Panc1 (cell line): ENCODE measurements around the gene KAZN. TPM values are rescaled to one million over a fixed set of nuclear protein-coding genes. Genes with fewer than 3 reads are reported as not detected.

Source experiments
- ATAC-seq: fragments of 200-7000 bp; cut with Tn5 transposase; 2 replicates; pipeline ENCODE4 v1.9.1; 2020; ENCODE audit warnings: mild to moderate bottlenecking, moderate library complexity
- BruUV-seq: library from RNA; stranded (reverse); fragments of 400-500 nt; replicated peaks from 2 replicates; lab custom pipeline; 2021; lab: Mats Ljungman, UMichigan
- CTCF ChIA-PET: fragments of 300-600 bp; sonication (Branson Sonifier 250); formaldehyde crosslinking; loops from one replicate; lab custom pipeline; 2022; ENCODE audit warnings: antibody characterized with exemption; lab: Charles Lee
- POLR2A ChIA-PET: fragments of 300-600 bp; sonication (Branson Sonifier 250); formaldehyde crosslinking; loops from one replicate; lab custom pipeline; 2022; ENCODE audit warnings: antibody characterized with exemption; lab: Charles Lee
- DNase-seq: peaks from one replicate; pipeline ENCODE4 v3.0.0-alpha.2; 2010; ENCODE audit warnings: low read depth, low spot score
- H3K27ac ChIP-seq: 2 replicates; pipeline ENCODE4 v1.5.1; 2011; ENCODE audit warnings: mild to moderate bottlenecking, low read length, inconsistent platforms
- H3K27me3 ChIP-seq: fragments of 200-500 bp; sonication (Bioruptor generic); 2 replicates; pipeline ENCODE4 v1.6.0; 2014; ENCODE audit warnings: low read length, inconsistent platforms; ENCODE audit not compliant: control insufficient read depth, insufficient read depth
- H3K36me3 ChIP-seq: fragments of 200-500 bp; sonication (Bioruptor generic); 2 replicates; pipeline ENCODE4 v1.5.1; 2014; ENCODE audit warnings: inconsistent platforms, mild to moderate bottlenecking, low read length, moderate library complexity; ENCODE audit not compliant: control insufficient read depth, insufficient read depth
- H3K4me1 ChIP-seq: 2 replicates; pipeline ENCODE4 v1.5.1; 2011; ENCODE audit warnings: inconsistent platforms, mild to moderate bottlenecking, low read length, moderate library complexity; ENCODE audit not compliant: control insufficient read depth, insufficient read depth
- H3K4me3 ChIP-seq, 2 experiments: 2 replicates each; pipeline ENCODE4 v1.5.1; 2011 to 2012; ENCODE audit warnings: low read depth in 2 of 2, low read length in 2 of 2, mild to moderate bottlenecking in 2 of 2, inconsistent platforms in 1 of 2, moderate library complexity in 1 of 2
- H3K9me3 ChIP-seq: fragments of 200-500 bp; sonication (Bioruptor generic); 2 replicates; pipeline ENCODE4 v1.5.1; 2014; ENCODE audit warnings: low read depth, mild to moderate bottlenecking, inconsistent platforms, low read length, moderate library complexity; ENCODE audit not compliant: control insufficient read depth, insufficient read depth
- POLR2AphosphoS5 ChIP-seq: IDR thresholded peaks from 2 replicates; pipeline ENCODE4 v1.6.1; 2012; ENCODE audit warnings: mild to moderate bottlenecking, low read depth, low read length, moderate library complexity
- SIN3A ChIP-seq: IDR thresholded peaks from 2 replicates; pipeline ENCODE4 v1.6.1; 2012; ENCODE audit warnings: low read depth, mild to moderate bottlenecking, low read length, moderate library complexity, borderline replicate concordance; ENCODE audit not compliant: insufficient read depth
- TCF7L2 ChIP-seq: IDR thresholded peaks from 2 replicates; pipeline ENCODE4 v1.6.1; 2011; ENCODE audit warnings: mild to moderate bottlenecking, low read depth, low read length, inconsistent platforms
- in situ Hi-C: cut with HindIII; loops from 2 replicates; pipeline ENCODE4 v1.10.0; 2016; ENCODE audit warnings: low sequenced_read_pairs, low pct_unique_long_range_greater_than_20kb
- intact Hi-C: fragments of 100-400 bp; cut with micrococcal nuclease; formaldehyde crosslinking; loops from one replicate; pipeline ENCODE4 v1.10.0; 2022; ENCODE audit not compliant: unreplicated experiment
- total RNA-seq: library from RNA; stranded (reverse); gene quantifications from one replicate; pipeline ENCODE4 v1.2.1, GENCODE V29; 2021; ENCODE audit not compliant: unreplicated experiment
- TF ChIP-seq, protein P1 (sequence below): fragments of 450-650 bp; IDR thresholded peaks from 2 replicates; pipeline ENCODE4 v1.5.1; 2017; ENCODE audit warnings: mild to moderate bottlenecking
- TF ChIP-seq, protein P2 (sequence below), 2 experiments: IDR thresholded peaks; 2 replicates each; pipeline ENCODE4 v1.6.1; 2011 to 2012; ENCODE audit warnings: low read depth in 2 of 2, control low read depth in 1 of 2, low read length in 1 of 2, mild to moderate bottlenecking in 1 of 2, moderate library complexity in 1 of 2; ENCODE audit not compliant: insufficient read depth in 1 of 2

KAZN gene
- total RNA-seq, 1 experiment from 2014 or later: 6.6 TPM

GRCh38 chr1:14600405-14601112 is 2.1 kb downstream of the KAZN start:
- H3K36me3 ChIP-seq: no peaks in the 10 kb centered on the region
- peaks cover 42% of the 10 kb centered on the region for H3K27me3 ChIP-seq
- ATAC-seq (no peak), DNase-seq (no peak)
- TF ChIP-seq SIN3A (no peak), TCF7L2 (no peak), POLR2AphosphoS5 (no peak)
- ChIA-PET POLR2A (no interaction called here), CTCF (interaction anchor here (0.7 kb wide), 1 partner anchor 31 kb away, joined by 3 read pairs; no protein-coding TSS in a partner anchor)
- intact Hi-C loops (no loop called here), in situ Hi-C loops (no loop called here)
- no peaks in the 10 kb centered on the region for H3K9me3 ChIP-seq
- BruUV-seq: no TSS peak
- H3K27ac ChIP-seq: no peak overlapping the region
- peaks cover 3% of the 10 kb centered on the region for H3K4me1 ChIP-seq
- H3K4me3 ChIP-seq: no peak overlapping the region; a peak in 1 of 4 replicates

DNA sequence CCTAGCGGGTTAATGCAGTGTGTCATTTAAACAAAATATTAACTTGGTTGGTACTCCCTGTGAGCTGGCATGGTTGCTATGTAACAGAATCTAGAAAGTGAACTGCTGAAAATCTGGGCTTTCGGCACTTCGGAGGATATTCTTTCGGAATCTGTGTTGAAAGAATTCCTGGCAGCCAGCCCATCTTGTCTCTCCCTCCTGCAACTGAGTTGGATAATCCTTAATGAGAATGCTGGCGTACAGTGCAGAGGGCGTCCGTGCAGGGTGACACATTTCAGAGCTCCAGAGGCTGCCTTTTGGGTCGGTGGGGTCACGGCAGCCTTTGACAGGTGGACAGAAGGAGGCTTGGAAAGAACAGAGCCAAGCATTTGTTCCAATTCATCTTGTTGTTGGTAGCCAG is 3.7 kb downstream of the KAZN start:
- BruUV-seq: no TSS peak
- no peak overlapping the region for H3K4me3 ChIP-seq
- in situ Hi-C loops: no loop called here
- TF ChIP-seq, protein P1, sequence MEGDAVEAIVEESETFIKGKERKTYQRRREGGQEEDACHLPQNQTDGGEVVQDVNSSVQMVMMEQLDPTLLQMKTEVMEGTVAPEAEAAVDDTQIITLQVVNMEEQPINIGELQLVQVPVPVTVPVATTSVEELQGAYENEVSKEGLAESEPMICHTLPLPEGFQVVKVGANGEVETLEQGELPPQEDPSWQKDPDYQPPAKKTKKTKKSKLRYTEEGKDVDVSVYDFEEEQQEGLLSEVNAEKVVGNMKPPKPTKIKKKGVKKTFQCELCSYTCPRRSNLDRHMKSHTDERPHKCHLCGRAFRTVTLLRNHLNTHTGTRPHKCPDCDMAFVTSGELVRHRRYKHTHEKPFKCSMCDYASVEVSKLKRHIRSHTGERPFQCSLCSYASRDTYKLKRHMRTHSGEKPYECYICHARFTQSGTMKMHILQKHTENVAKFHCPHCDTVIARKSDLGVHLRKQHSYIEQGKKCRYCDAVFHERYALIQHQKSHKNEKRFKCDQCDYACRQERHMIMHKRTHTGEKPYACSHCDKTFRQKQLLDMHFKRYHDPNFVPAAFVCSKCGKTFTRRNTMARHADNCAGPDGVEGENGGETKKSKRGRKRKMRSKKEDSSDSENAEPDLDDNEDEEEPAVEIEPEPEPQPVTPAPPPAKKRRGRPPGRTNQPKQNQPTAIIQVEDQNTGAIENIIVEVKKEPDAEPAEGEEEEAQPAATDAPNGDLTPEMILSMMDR: no peak
- TF ChIP-seq, protein P2, sequence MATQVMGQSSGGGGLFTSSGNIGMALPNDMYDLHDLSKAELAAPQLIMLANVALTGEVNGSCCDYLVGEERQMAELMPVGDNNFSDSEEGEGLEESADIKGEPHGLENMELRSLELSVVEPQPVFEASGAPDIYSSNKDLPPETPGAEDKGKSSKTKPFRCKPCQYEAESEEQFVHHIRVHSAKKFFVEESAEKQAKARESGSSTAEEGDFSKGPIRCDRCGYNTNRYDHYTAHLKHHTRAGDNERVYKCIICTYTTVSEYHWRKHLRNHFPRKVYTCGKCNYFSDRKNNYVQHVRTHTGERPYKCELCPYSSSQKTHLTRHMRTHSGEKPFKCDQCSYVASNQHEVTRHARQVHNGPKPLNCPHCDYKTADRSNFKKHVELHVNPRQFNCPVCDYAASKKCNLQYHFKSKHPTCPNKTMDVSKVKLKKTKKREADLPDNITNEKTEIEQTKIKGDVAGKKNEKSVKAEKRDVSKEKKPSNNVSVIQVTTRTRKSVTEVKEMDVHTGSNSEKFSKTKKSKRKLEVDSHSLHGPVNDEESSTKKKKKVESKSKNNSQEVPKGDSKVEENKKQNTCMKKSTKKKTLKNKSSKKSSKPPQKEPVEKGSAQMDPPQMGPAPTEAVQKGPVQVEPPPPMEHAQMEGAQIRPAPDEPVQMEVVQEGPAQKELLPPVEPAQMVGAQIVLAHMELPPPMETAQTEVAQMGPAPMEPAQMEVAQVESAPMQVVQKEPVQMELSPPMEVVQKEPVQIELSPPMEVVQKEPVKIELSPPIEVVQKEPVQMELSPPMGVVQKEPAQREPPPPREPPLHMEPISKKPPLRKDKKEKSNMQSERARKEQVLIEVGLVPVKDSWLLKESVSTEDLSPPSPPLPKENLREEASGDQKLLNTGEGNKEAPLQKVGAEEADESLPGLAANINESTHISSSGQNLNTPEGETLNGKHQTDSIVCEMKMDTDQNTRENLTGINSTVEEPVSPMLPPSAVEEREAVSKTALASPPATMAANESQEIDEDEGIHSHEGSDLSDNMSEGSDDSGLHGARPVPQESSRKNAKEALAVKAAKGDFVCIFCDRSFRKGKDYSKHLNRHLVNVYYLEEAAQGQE (IDR thresholded peaks at IDR 0.05; ENCODE audit: insufficient read depth in 1 of 2, low read depth in 2 of 2, low read length in 1 of 2): no peak
- no peak for TF ChIP-seq TCF7L2
- no peak for TF ChIP-seq POLR2AphosphoS5
- no peak for TF ChIP-seq SIN3A
- peaks cover 40% of the 10 kb centered on the region for H3K27me3 ChIP-seq
- intact Hi-C loops: no loop called here
- no peaks in the 10 kb centered on the region for H3K9me3 ChIP-seq
- peaks cover 3% of the 10 kb centered on the region for H3K4me1 ChIP-seq
- ATAC-seq: no peak
- ChIA-PET CTCF (no interaction called here), POLR2A (no interaction called here)
- DNase-seq: no peak
- no peaks in the 10 kb centered on the region for H3K36me3 ChIP-seq
- no peak overlapping the region for H3K27ac ChIP-seq

GRCh38 chr1:14603645-14604044 is 5.2 kb downstream of the KAZN start:
- no peak for ATAC-seq
- intact Hi-C loops: no loop called here
- ChIA-PET CTCF (no interaction called here), POLR2A (no interaction called here)
- no peak for DNase-seq
- no peak for TF ChIP-seq TCF7L2
- no peak for TF ChIP-seq POLR2AphosphoS5
- TF ChIP-seq, protein P2 (IDR thresholded peaks at IDR 0.05; ENCODE audit: insufficient read depth in 1 of 2, low read depth in 2 of 2, low read length in 1 of 2): no peak
- TF ChIP-seq, protein P1: no peak
- no peak for TF ChIP-seq SIN3A
- H3K36me3 ChIP-seq: no peaks in the 10 kb centered on the region
- no peak overlapping the region for H3K27ac ChIP-seq
- peaks cover 34% of the 10 kb centered on the region for H3K27me3 ChIP-seq
- BruUV-seq: no TSS peak
- no peaks in the 10 kb centered on the region for H3K9me3 ChIP-seq
- peaks cover 3% of the 10 kb centered on the region for H3K4me1 ChIP-seq
- in situ Hi-C loops: no loop called here
- H3K4me3 ChIP-seq: no peak overlapping the region
